Measurements from ENCODE around the gene KCNJ12. TPM values are rescaled to one million over a fixed set of nuclear protein-coding genes. Genes with fewer than 3 reads are reported as not detected.

KCNJ12 gene
- total RNA-seq, 4 donors from 2014 or later: 0.56 to 10.5 (median 5.6) TPM

DNA sequence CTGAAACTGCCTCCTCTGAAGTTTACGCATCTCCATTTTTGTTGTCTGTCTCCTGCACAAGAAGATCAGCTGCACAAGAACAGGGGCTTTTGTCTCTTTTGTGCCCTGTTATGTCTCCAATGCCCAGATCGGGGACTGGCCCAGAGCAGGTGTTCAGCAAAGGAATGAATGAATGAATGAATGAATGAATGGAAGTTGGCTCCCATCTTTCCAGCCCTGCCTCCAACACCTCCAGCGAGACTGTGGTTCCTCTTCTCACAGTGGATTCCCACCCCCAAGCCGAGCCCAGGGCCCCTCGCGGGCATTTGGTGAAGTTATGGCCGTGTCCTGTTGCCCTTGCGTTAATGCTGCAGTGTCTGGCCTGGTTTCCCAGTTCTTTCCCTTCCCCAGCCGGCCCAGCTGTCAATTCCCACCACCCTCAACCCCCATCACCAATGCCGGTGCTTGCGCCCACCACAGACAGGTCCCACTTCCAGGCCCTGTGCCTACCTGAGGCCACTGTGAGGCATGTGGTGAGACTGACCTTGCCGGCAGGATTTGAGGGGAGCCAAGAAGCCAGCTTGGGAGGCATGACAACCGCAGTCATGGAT is 21.3 kb upstream of the KCNJ12 start:
- DNase-seq (ENCODE audit: low spot score in 2 of 2): no peak
- peaks cover 12% of the 10 kb centered on the region for H3K4me1 ChIP-seq
- H3K27ac ChIP-seq: no peak overlapping the region
- WGBS: 86% methylated on average over 12 of the region's 13 CpGs
- no peak overlapping the region for H3K4me3 ChIP-seq
- H3K36me3 ChIP-seq: no peaks in the 10 kb centered on the region
- no peaks in the 10 kb centered on the region for H3K27me3 ChIP-seq
- H3K9me3 ChIP-seq: no peaks in the 10 kb centered on the region
- no peak for TF ChIP-seq EP300 (IDR thresholded peaks at IDR 0.05)
- no peak for TF ChIP-seq POLR2AphosphoS5 (IDR thresholded peaks at IDR 0.05)
- no peak for TF ChIP-seq POLR2A (IDR thresholded peaks at IDR 0.05)
- TF ChIP-seq, protein P1, sequence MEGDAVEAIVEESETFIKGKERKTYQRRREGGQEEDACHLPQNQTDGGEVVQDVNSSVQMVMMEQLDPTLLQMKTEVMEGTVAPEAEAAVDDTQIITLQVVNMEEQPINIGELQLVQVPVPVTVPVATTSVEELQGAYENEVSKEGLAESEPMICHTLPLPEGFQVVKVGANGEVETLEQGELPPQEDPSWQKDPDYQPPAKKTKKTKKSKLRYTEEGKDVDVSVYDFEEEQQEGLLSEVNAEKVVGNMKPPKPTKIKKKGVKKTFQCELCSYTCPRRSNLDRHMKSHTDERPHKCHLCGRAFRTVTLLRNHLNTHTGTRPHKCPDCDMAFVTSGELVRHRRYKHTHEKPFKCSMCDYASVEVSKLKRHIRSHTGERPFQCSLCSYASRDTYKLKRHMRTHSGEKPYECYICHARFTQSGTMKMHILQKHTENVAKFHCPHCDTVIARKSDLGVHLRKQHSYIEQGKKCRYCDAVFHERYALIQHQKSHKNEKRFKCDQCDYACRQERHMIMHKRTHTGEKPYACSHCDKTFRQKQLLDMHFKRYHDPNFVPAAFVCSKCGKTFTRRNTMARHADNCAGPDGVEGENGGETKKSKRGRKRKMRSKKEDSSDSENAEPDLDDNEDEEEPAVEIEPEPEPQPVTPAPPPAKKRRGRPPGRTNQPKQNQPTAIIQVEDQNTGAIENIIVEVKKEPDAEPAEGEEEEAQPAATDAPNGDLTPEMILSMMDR (IDR thresholded peaks at IDR 0.05): no peak

- DNase-seq (ENCODE audit: low spot score in 2 of 2): no peak
- H3K9me3 ChIP-seq: no peaks in the 10 kb centered on the region
- TF ChIP-seq, protein P1 (IDR thresholded peaks at IDR 0.05): no peak
- TF ChIP-seq POLR2AphosphoS5 (IDR thresholded peaks at IDR 0.05) (no peak), POLR2A (IDR thresholded peaks at IDR 0.05) (no peak), EP300 (IDR thresholded peaks at IDR 0.05) (no peak)
- no peak overlapping the region for H3K4me3 ChIP-seq
- H3K27me3 ChIP-seq: no peaks in the 10 kb centered on the region
- no peak overlapping the region for H3K27ac ChIP-seq
- 80% methylated on average over 6 of the region's 12 CpGs for WGBS
- no peaks in the 10 kb centered on the region for H3K36me3 ChIP-seq
- peaks cover 12% of the 10 kb centered on the region for H3K4me1 ChIP-seq
These were observed 20.6 kb upstream of the KCNJ12 start for GRCh38 chr17:21355586-21355985.

GRCh38 chr17:21356537-21357127 is 19.5 kb upstream of the KCNJ12 start:
- Histone ChIP-seq H3K27me3 (no peaks in the 10 kb centered on the region), H3K4me1 (peaks cover 12% of the 10 kb centered on the region), H3K27ac (no peak overlapping the region), H3K36me3 (no peaks in the 10 kb centered on the region), H3K9me3 (no peaks in the 10 kb centered on the region), H3K4me3 (no peak overlapping the region)
- TF ChIP-seq POLR2A (IDR thresholded peaks at IDR 0.05): no peak
- TF ChIP-seq, protein P1 (IDR thresholded peaks at IDR 0.05): no peak
- no peak for TF ChIP-seq EP300 (IDR thresholded peaks at IDR 0.05)
- TF ChIP-seq POLR2AphosphoS5 (IDR thresholded peaks at IDR 0.05): no peak
- WGBS: 97% methylated on average over 2 of the region's 2 CpGs
- no peak for DNase-seq (ENCODE audit: low spot score in 2 of 2)

GRCh38 chr17:21357281-21357680 is 18.9 kb upstream of the KCNJ12 start:
- Histone ChIP-seq H3K9me3 (no peaks in the 10 kb centered on the region), H3K4me3 (no peak overlapping the region), H3K36me3 (no peaks in the 10 kb centered on the region), H3K27ac (no peak overlapping the region), H3K4me1 (peaks cover 12% of the 10 kb centered on the region), H3K27me3 (no peaks in the 10 kb centered on the region)
- DNase-seq (ENCODE audit: low spot score in 2 of 2): no peak
- no peak for TF ChIP-seq POLR2A (IDR thresholded peaks at IDR 0.05)
- TF ChIP-seq EP300 (IDR thresholded peaks at IDR 0.05): no peak
- TF ChIP-seq POLR2AphosphoS5 (IDR thresholded peaks at IDR 0.05): no peak
- TF ChIP-seq, protein P1 (IDR thresholded peaks at IDR 0.05): no peak
- 76% methylated on average over 5 of the region's 5 CpGs for WGBS

GRCh38 chr17:21357696-21358656 is 18.2 kb upstream of the KCNJ12 start:
- WGBS: 72% methylated on average over 9 of the region's 10 CpGs
- no peak overlapping the region for H3K4me3 ChIP-seq
- DNase-seq (ENCODE audit: low spot score in 2 of 2): no peak
- no peaks in the 10 kb centered on the region for H3K36me3 ChIP-seq
- TF ChIP-seq, protein P1 (IDR thresholded peaks at IDR 0.05): no peak
- no peak for TF ChIP-seq EP300 (IDR thresholded peaks at IDR 0.05)
- no peak for TF ChIP-seq POLR2AphosphoS5 (IDR thresholded peaks at IDR 0.05)
- TF ChIP-seq POLR2A (IDR thresholded peaks at IDR 0.05): no peak
- no peaks in the 10 kb centered on the region for H3K9me3 ChIP-seq
- H3K4me1 ChIP-seq: peaks cover 12% of the 10 kb centered on the region
- peak overlapping the region; percentile 57 for H3K27ac ChIP-seq
- no peaks in the 10 kb centered on the region for H3K27me3 ChIP-seq

Measured in suprapubic skin (tissue), 4 donors.